MCF 10A (cell line): ENCODE measurements around the gene CDYL. TPM values are rescaled to one million over a fixed set of nuclear protein-coding genes. Genes with fewer than 3 reads are reported as not detected.

Experiments used
- BruUV-seq: library from RNA; stranded (reverse); fragments of 400-500 nt; replicated peaks from 2 replicates; lab custom pipeline; 2021; lab: Mats Ljungman, UMichigan
- CTCF ChIA-PET: fragments of 300-600 bp; sonication (Branson Sonifier 250); formaldehyde crosslinking; extraction: SDS; loops from one replicate; lab custom pipeline; 2021; ENCODE audit warnings: antibody characterized with exemption, inconsistent platforms; lab: Yijun Ruan, JAX
- POLR2A ChIA-PET: fragments of 300-600, 350-650 bp; sonication (Branson Sonifier 250); formaldehyde crosslinking; extraction: SDS; loops from one replicate; lab custom pipeline; 2020; ENCODE audit warnings: antibody characterized with exemption, inconsistent platforms; lab: Yijun Ruan, JAX
- DNase-seq: peaks from one replicate; pipeline ENCODE4 v3.0.0-alpha.2; 2018; ENCODE audit not compliant: unreplicated experiment
- H3K27ac Mint-ChIP-seq: one replicate; pipeline ENCODE4 v1.8.0; 2022; ENCODE audit warnings: mild to moderate bottlenecking, low read depth, mixed read lengths; ENCODE audit not compliant: unreplicated experiment
- H3K27me3 Mint-ChIP-seq: one replicate; pipeline ENCODE4 v1.8.0; 2022; ENCODE audit warnings: mixed read lengths; ENCODE audit not compliant: insufficient read depth, unreplicated experiment
- H3K36me3 Mint-ChIP-seq: one replicate; pipeline ENCODE4 v1.8.0; 2022; ENCODE audit warnings: mild to moderate bottlenecking, moderate library complexity, mixed read lengths; ENCODE audit not compliant: insufficient read depth, unreplicated experiment
- H3K4me1 Mint-ChIP-seq: one replicate; pipeline ENCODE4 v1.8.0; 2022; ENCODE audit warnings: mixed read lengths; ENCODE audit not compliant: insufficient read depth, unreplicated experiment
- H3K4me3 Mint-ChIP-seq: one replicate; pipeline ENCODE4 v1.8.0; 2022; ENCODE audit warnings: mild to moderate bottlenecking, moderate library complexity, mixed read lengths; ENCODE audit not compliant: unreplicated experiment
- H3K9me3 Mint-ChIP-seq: one replicate; pipeline ENCODE4 v1.8.0; 2022; ENCODE audit warnings: mixed read lengths; ENCODE audit not compliant: unreplicated experiment
- intact Hi-C: fragments of 100-400 bp; cut with micrococcal nuclease; formaldehyde crosslinking; loops from 2 replicates; pipeline ENCODE4 v1.14.1; 2022
- total RNA-seq: library from RNA; stranded (reverse); gene quantifications from 2 replicates; pipeline ENCODE4 v1.2.3, GENCODE V29; 2022
- TF ChIP-seq, protein P1 (sequence below): fragments of 200-600 bp; IDR thresholded peaks from one replicate; pipeline ENCODE4 v1.8.0; 2022; ENCODE audit warnings: antibody characterized with exemption, mild to moderate bottlenecking; ENCODE audit not compliant: unreplicated experiment

Gene CDYL
- total RNA-seq, 1 experiment from 2014 or later: 48.9 TPM

DNA sequence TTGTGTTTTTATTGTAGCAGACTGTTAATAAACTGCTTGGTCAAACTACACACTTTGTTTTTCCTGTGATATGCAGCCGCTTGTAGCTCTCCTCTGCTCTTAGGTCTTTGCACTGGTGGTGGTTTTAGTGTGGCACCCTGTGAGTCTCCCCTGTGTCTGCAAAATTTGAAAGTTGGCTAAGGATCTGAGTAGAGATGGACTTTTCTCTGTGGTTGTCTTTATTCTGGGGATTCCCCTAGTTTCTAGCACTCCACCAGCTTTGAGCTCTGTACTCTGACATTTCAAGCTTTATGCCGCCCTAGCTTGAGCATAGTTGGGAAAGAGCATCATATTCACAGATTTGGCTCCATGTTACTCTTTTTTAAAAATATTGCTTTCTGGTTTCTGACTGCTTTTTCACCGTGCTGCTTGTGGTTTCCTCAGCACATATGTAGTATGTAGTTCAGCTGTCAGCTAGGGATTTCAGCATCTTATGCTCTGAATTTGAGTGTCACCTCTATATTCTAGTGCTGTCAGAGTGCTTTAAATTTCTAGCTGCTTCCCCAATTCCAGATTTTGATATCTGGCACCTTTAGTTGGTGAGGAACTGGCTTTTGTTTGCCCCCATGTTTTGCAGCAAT lies 25.4 kb downstream of the CDYL start:
- POLR2A ChIA-PET: interaction anchor here (0.7 to 1.9 kb wide), 2 partner anchors 12 to 571 kb away, joined by 3 to 7 read pairs; no protein-coding TSS in a partner anchor
- Mint-ChIP-seq H3K27me3 (no peaks in the 10 kb centered on the region), H3K27ac (no peak overlapping the region), H3K4me3 (no peak overlapping the region), H3K36me3 (no peaks in the 10 kb centered on the region), H3K4me1 (peaks cover 20% of the 10 kb centered on the region), H3K9me3 (peaks cover 9% of the 10 kb centered on the region)
- CTCF ChIA-PET: interaction anchor here (1.9 kb wide), 1 partner anchor 488 kb away, joined by 4 read pairs; no protein-coding TSS in a partner anchor
- TF ChIP-seq, protein P1, sequence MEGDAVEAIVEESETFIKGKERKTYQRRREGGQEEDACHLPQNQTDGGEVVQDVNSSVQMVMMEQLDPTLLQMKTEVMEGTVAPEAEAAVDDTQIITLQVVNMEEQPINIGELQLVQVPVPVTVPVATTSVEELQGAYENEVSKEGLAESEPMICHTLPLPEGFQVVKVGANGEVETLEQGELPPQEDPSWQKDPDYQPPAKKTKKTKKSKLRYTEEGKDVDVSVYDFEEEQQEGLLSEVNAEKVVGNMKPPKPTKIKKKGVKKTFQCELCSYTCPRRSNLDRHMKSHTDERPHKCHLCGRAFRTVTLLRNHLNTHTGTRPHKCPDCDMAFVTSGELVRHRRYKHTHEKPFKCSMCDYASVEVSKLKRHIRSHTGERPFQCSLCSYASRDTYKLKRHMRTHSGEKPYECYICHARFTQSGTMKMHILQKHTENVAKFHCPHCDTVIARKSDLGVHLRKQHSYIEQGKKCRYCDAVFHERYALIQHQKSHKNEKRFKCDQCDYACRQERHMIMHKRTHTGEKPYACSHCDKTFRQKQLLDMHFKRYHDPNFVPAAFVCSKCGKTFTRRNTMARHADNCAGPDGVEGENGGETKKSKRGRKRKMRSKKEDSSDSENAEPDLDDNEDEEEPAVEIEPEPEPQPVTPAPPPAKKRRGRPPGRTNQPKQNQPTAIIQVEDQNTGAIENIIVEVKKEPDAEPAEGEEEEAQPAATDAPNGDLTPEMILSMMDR: no peak
- intact Hi-C loops: loop anchor here (10.0 kb wide), 1 partner anchor 133 kb away; no protein-coding TSS in a partner anchor
- DNase-seq: no peak
- BruUV-seq: no TSS peak

DNA sequence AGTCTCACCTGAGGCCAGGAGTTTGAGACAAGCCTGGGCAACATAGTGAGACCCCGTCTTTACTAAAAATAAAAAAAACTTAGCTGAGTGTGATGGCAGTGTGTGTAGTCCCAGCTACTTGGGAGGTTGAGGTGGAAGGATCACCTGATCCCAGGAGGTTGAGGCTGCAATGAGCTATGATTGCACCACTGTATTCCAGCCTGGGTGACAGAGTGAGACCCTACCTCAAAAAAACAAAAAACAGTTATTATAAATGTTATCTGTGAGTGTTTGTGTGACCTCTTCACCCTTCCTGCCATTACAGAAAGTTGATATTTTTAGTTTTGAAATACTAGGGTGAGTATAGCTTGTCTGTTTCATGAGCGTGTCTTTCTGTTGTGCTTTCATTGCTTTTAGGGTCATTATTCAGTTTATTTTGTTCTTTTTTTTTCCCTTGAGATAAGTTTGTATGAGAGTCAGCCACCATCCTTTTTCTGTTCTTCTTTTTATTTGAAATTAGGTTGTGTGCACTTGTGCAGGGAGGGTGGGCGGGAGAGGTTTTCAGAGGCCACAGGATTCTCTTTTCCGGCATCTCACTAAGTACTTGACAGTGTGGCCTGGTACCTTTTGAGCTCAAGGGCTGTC lies 26.2 kb downstream of the CDYL start:
- H3K4me1 Mint-ChIP-seq: peaks cover 20% of the 10 kb centered on the region
- no peak for DNase-seq

DNA sequence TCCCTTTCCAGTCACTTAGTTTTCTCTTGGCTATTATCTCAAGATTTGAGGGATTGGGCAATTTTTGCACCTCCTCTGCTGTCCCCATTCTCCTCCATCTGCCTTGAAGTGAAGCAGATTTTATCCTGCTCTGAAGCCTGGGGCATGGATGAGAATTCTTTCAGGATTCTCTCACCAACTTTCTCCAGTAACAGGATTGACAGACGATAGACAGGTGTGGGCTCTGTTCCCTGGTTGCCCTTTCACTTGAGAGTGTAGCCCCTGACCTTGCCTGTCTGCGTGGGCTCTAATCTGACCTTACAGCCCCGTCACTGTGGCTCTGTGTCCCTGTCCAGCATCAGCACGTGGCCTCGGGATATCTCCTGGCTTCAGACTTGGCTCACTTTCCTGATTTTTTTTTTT lies 27.1 kb downstream of the CDYL start:
- no peaks in the 10 kb centered on the region for H3K36me3 Mint-ChIP-seq
- no peak overlapping the region for H3K4me3 Mint-ChIP-seq
- ChIA-PET CTCF (interaction anchor here (0.7 to 1.0 kb wide), 3 partner anchors 151 to 1357 kb away, joined by 3 to 6 read pairs (median 3); no protein-coding TSS in a partner anchor), POLR2A (interaction anchor here (1.0 to 1.9 kb wide), 3 partner anchors 13 to 156 kb away, joined by 3 to 7 read pairs (median 4); no protein-coding TSS in a partner anchor)
- H3K9me3 Mint-ChIP-seq: peaks cover 9% of the 10 kb centered on the region
- peaks cover 20% of the 10 kb centered on the region for H3K4me1 Mint-ChIP-seq
- no peak overlapping the region for H3K27ac Mint-ChIP-seq
- H3K27me3 Mint-ChIP-seq: no peaks in the 10 kb centered on the region
- DNase-seq: no peak
- TF ChIP-seq, protein P1: no peak
- BruUV-seq: no TSS peak
- intact Hi-C loops: loop anchor here (10.0 kb wide), 1 partner anchor 131 kb away; no protein-coding TSS in a partner anchor

More for the DNA sequence above, 26.2 kb downstream of the CDYL start:
- Mint-ChIP-seq H3K9me3 (peaks cover 9% of the 10 kb centered on the region), H3K27me3 (no peaks in the 10 kb centered on the region), H3K36me3 (no peaks in the 10 kb centered on the region), H3K4me3 (no peak overlapping the region), H3K27ac (no peak overlapping the region)
- ChIA-PET POLR2A (interaction anchor here (1.0 to 1.9 kb wide), 2 partner anchors 13 to 18 kb away, joined by 3 to 7 read pairs; no protein-coding TSS in a partner anchor), CTCF (interaction anchor here (1.0 to 1.9 kb wide), 2 partner anchors 152 to 489 kb away, joined by 3 to 4 read pairs; no protein-coding TSS in a partner anchor)
- TF ChIP-seq, protein P1: no peak
- no TSS peak for BruUV-seq
- intact Hi-C loops: loop anchor here (10.0 kb wide), 1 partner anchor 132 kb away; no protein-coding TSS in a partner anchor

DNA sequence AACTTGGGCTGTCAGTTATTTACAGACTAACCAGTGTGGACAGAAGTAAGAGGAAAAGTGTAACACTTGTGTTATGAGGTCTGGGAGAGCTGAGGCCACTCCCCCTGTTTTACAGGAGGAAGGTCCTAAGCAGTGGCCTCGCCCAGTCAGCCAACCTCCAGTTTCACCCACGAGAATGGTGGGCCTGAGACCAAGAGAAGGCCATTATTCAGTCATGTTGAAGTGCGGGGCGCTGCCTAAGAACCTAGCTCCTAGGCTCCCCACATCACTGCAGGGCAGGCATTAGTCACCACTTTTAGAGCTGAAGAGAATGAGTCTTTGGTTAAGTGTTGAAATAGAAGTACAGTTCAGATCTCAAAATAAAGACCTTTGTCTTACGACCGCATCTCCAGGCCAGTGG lies 27.9 kb downstream of the CDYL start:
- H3K27ac Mint-ChIP-seq: no peak overlapping the region
- ChIA-PET POLR2A (interaction anchor here (0.6 to 1.1 kb wide), 3 partner anchors 9 to 157 kb away, joined by 3 to 4 read pairs (median 4); no protein-coding TSS in a partner anchor), CTCF (interaction anchor here (0.6 to 0.8 kb wide), 4 partner anchors 14 to 1357 kb away, joined by 3 to 6 read pairs (median 3); no protein-coding TSS in a partner anchor)
- DNase-seq: peak; percentile 84
- peaks cover 9% of the 10 kb centered on the region for H3K9me3 Mint-ChIP-seq
- H3K36me3 Mint-ChIP-seq: no peaks in the 10 kb centered on the region
- H3K4me1 Mint-ChIP-seq: peaks cover 20% of the 10 kb centered on the region
- intact Hi-C loops: loop anchor here (10.0 kb wide), 1 partner anchor 131 kb away; no protein-coding TSS in a partner anchor
- H3K27me3 Mint-ChIP-seq: no peaks in the 10 kb centered on the region
- no peak overlapping the region for H3K4me3 Mint-ChIP-seq
- BruUV-seq: no TSS peak
- TF ChIP-seq, protein P1: no peak
